Kidney epithelial cell (primary cell): ENCODE results near the gene FCHSD2. TPM values are rescaled to one million over a fixed set of nuclear protein-coding genes. Genes with fewer than 3 reads are reported as not detected.

Source experiments
- DNase-seq: peaks from one replicate; pipeline ENCODE4 v3.0.0-alpha.2; 2010; ENCODE audit warnings: low read depth
- H3K27me3 ChIP-seq: 2 replicates; pipeline ENCODE4 v1.6.0; 2011; ENCODE audit warnings: low read length; ENCODE audit not compliant: control insufficient read depth, insufficient read depth
- H3K36me3 ChIP-seq: 2 replicates; pipeline ENCODE4 v1.5.1; 2011; ENCODE audit warnings: low read length; ENCODE audit not compliant: control insufficient read depth, insufficient read depth
- H3K4me3 ChIP-seq: 2 replicates; pipeline ENCODE4 v1.5.1; 2011; ENCODE audit warnings: low read depth, mild to moderate bottlenecking, control low read depth, low read length
- total RNA-seq: library from RNA; depleted of rRNA; stranded (reverse); fragments of >200 nt; gene quantifications from 2 replicates; pipeline ENCODE4 v1.2.3, GENCODE V29; 2015
- TF ChIP-seq, protein P1 (sequence below): IDR thresholded peaks from 2 replicates; pipeline ENCODE4 v1.5.1; 2011; ENCODE audit warnings: mild to moderate bottlenecking, moderate library complexity, low read length, control low read depth, inconsistent platforms; ENCODE audit not compliant: insufficient read depth, poor library complexity, severe bottlenecking

The FCHSD2 gene
- total RNA-seq, 1 donor from 2014 or later: 13.2 TPM

DNA sequence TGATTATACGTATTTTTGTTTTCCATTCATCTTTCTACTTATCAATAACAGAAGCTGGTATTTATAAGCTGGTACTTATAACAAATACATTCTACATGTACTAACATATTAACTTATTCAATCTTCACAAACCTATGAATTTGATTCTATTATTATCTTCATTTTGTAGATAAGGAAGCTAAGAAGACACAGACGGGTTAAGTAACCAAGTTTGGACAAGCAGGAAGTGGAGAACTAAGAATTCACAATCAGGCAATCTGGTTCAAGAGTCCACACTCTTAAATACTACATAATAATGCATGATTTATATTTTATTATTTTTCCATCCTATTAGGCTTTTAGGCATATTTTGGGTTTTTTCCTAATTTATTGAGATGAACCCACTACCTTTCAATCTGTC is 25.0 kb downstream of the FCHSD2 start:
- H3K27me3 ChIP-seq: no peaks in the 10 kb centered on the region
- TF ChIP-seq, protein P1, sequence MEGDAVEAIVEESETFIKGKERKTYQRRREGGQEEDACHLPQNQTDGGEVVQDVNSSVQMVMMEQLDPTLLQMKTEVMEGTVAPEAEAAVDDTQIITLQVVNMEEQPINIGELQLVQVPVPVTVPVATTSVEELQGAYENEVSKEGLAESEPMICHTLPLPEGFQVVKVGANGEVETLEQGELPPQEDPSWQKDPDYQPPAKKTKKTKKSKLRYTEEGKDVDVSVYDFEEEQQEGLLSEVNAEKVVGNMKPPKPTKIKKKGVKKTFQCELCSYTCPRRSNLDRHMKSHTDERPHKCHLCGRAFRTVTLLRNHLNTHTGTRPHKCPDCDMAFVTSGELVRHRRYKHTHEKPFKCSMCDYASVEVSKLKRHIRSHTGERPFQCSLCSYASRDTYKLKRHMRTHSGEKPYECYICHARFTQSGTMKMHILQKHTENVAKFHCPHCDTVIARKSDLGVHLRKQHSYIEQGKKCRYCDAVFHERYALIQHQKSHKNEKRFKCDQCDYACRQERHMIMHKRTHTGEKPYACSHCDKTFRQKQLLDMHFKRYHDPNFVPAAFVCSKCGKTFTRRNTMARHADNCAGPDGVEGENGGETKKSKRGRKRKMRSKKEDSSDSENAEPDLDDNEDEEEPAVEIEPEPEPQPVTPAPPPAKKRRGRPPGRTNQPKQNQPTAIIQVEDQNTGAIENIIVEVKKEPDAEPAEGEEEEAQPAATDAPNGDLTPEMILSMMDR: no peak
- no peak overlapping the region for H3K4me3 ChIP-seq
- DNase-seq: no peak
- peaks cover 1% of the 10 kb centered on the region for H3K36me3 ChIP-seq

DNA sequence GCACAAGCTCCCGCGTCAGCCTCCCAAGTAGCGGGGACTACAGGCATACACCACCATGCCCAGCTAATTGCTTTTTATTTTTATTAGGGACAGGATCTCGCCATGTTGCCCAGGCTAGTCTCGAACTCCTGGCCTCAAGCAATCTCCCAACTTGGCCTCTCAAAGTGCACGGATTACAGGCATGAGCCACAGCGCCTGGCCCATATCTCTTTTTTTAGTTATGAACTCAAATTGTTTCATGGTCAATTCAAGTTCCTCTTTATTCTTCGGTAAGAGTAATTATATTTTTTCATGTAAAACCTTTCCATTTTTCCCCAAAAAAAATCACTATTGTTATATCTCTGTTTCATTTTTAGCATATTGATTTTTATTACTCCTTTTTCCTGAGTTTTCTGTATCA is 25.5 kb downstream of the FCHSD2 start:
- TF ChIP-seq, protein P1: no peak
- Histone ChIP-seq H3K36me3 (peaks cover 1% of the 10 kb centered on the region), H3K27me3 (no peaks in the 10 kb centered on the region), H3K4me3 (no peak overlapping the region)
- DNase-seq: no peak

DNA sequence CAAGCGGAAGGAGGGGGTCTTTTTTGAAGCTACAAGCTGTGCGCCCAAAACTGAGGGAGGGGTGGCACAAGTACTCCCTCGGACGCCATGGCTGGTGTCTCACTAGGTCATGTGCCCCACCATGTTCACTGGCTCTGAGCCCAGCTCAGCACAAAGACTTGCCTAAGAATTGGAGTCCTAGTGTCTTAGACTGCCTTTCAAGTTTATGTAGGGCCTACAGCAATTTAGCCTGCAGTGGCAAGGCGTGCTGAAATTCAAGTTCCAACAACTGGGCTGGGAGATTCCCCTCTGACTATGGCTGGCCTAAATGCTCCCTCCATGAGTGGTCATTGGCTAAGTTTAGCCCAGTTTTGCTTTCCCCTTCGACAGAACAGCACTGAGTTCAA is 27.3 kb downstream of the FCHSD2 start:
- no peak for DNase-seq
- Histone ChIP-seq H3K4me3 (no peak overlapping the region), H3K27me3 (no peaks in the 10 kb centered on the region), H3K36me3 (peaks cover 1% of the 10 kb centered on the region)
- TF ChIP-seq, protein P1: no peak

GRCh38 chr11:73114110-73114834 is 27.8 kb downstream of the FCHSD2 start:
- Histone ChIP-seq H3K36me3 (peaks cover 1% of the 10 kb centered on the region), H3K4me3 (no peak overlapping the region), H3K27me3 (no peaks in the 10 kb centered on the region)
- TF ChIP-seq, protein P1: no peak
- no peak for DNase-seq

GRCh38 chr11:73113426-73113825 is 28.7 kb downstream of the FCHSD2 start:
- TF ChIP-seq, protein P1: no peak
- Histone ChIP-seq H3K27me3 (no peaks in the 10 kb centered on the region), H3K36me3 (peaks cover 1% of the 10 kb centered on the region), H3K4me3 (no peak overlapping the region)
- DNase-seq: no peak

DNA sequence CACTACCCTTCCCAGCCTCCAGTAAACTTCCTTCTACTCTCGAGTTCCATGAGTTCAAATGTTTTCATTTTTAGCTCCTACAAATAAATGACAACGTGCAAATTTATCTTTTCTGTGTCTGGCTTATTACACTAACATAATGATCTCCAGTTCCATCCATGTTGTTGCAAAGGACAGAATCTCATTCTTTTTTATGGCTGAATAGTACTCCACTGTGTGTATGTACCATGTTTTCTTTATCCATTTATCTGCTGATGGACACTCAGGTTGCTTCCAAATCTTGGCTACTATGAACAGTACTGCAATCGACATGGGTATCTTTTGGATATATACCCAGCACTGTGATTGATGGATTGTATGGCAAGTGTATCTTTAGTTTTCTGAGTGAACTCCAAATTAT is 34.5 kb downstream of the FCHSD2 start:
- TF ChIP-seq, protein P1: no peak
- Histone ChIP-seq H3K36me3 (no peaks in the 10 kb centered on the region), H3K4me3 (no peak overlapping the region), H3K27me3 (no peaks in the 10 kb centered on the region)
- no peak for DNase-seq
